ENCODE measurements around the gene APOA4. TPM values are rescaled to one million over a fixed set of nuclear protein-coding genes. Genes with fewer than 3 reads are reported as not detected.

Gene APOA4
- total and polyA plus RNA-seq, 2 of the 13 experiments (the other 11 are each of a cell fraction or from before 2014, with no cell fraction given): 3.8 to 7.2 TPM

DNA sequence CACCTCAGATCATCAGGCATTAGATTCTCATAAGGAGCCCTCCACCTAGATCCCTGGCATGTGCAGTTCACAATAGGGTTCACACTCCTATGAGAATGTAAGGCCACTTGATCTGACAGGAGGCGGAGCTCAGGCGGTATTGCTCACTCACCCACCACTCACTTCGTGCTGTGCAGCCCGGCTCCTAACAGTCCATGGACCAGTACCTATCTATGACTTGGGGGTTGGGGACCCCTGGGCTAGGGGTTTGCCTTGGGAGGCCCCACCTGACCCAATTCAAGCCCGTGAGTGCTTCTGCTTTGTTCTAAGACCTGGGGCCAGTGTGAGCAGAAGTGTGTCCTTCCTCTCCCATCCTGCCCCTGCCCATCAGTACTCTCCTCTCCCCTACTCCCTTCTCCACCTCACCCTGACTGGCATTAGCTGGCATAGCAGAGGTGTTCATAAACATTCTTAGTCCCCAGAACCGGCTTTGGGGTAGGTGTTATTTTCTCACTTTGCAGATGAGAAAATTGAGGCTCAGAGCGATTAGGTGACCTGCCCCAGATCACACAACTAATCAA is 8.8 kb upstream of the APOA4 start (continued):
- TF ChIP-seq ZXDC (CRISPR knock-in tag; IDR thresholded peaks at IDR 0.05) (no peak), ESRRA (CRISPR knock-in tag; IDR thresholded peaks at IDR 0.05; ENCODE audit: low read depth) (no peak), GATAD2A (CRISPR knock-in tag; IDR thresholded peaks at IDR 0.05) (no peak), HMGA1 (CRISPR knock-in tag; conservative IDR thresholded peaks at IDR 0.05) (no peak), GABPB1 (CRISPR knock-in tag; IDR thresholded peaks at IDR 0.05) (no peak), DBP (CRISPR knock-in tag; IDR thresholded peaks at IDR 0.05; ENCODE audit: not compliant biosample characterization) (no peak), ZNF780A (CRISPR knock-in tag; IDR thresholded peaks at IDR 0.05) (no peak), POLR2AphosphoS5 (IDR thresholded peaks at IDR 0.05; ENCODE audit: low read depth, low read length) (no peak), MIER2 (CRISPR knock-in tag; IDR thresholded peaks at IDR 0.05) (no peak), NRL (CRISPR knock-in tag; IDR thresholded peaks at IDR 0.05; ENCODE audit: borderline replicate concordance) (no peak; the same call in 1 of the 2 replicates), MEF2D (CRISPR knock-in tag; IDR thresholded peaks at IDR 0.05) (0 out of 2 replicates have a peak, but pooled peaks have one; percentile 1), RARA (CRISPR knock-in tag; IDR thresholded peaks at IDR 0.05) (no peak), ZNF703 (CRISPR knock-in tag; IDR thresholded peaks at IDR 0.05; ENCODE audit: borderline replicate concordance) (0 out of 2 replicates have a peak, but pooled peaks have one; percentile 3), ZNF616 (CRISPR knock-in tag; IDR thresholded peaks at IDR 0.05; ENCODE audit: low read depth) (0 out of 2 replicates have a peak, but pooled peaks have one; percentile 42), YEATS2 (CRISPR knock-in tag; IDR thresholded peaks at IDR 0.05; ENCODE audit: borderline replicate concordance) (no peak)
- TF ChIP-seq, protein P1, sequence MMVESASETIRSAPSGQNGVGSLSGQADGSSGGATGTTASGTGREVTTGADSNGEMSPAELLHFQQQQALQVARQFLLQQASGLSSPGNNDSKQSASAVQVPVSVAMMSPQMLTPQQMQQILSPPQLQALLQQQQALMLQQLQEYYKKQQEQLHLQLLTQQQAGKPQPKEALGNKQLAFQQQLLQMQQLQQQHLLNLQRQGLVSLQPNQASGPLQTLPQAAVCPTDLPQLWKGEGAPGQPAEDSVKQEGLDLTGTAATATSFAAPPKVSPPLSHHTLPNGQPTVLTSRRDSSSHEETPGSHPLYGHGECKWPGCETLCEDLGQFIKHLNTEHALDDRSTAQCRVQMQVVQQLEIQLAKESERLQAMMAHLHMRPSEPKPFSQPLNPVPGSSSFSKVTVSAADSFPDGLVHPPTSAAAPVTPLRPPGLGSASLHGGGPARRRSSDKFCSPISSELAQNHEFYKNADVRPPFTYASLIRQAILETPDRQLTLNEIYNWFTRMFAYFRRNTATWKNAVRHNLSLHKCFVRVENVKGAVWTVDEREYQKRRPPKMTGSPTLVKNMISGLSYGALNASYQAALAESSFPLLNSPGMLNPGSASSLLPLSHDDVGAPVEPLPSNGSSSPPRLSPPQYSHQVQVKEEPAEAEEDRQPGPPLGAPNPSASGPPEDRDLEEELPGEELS (CRISPR knock-in tag; IDR thresholded peaks at IDR 0.05): no peak
- TF ChIP-seq, protein P2, sequence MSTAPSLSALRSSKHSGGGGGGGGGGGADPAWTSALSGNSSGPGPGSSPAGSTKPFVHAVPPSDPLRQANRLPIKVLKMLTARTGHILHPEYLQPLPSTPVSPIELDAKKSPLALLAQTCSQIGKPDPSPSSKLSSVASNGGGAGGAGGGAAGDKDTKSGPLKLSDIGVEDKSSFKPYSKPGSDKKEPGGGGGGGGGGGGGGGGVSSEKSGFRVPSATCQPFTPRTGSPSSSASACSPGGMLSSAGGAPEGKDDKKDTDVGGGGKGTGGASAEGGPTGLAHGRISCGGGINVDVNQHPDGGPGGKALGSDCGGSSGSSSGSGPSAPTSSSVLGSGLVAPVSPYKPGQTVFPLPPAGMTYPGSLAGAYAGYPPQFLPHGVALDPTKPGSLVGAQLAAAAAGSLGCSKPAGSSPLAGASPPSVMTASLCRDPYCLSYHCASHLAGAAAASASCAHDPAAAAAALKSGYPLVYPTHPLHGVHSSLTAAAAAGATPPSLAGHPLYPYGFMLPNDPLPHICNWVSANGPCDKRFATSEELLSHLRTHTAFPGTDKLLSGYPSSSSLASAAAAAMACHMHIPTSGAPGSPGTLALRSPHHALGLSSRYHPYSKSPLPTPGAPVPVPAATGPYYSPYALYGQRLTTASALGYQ (CRISPR knock-in tag; IDR thresholded peaks at IDR 0.05): no peak

All from HepG2 (cell line).